Smooth muscle cell (in vitro differentiated cells): ENCODE measurements around the gene MDFI. TPM values are rescaled to one million over a fixed set of nuclear protein-coding genes. Genes with fewer than 3 reads are reported as not detected.

Experiments used
- DNase-seq: peaks from one replicate; lab custom pipeline; 2025; ENCODE audit not compliant: unreplicated experiment; lab: John Stamatoyannopoulos, UW
- H2AFZ ChIP-seq: fragments of 200-600 bp; sonication (generic); 2 replicates; pipeline ENCODE4 v1.6.0; 2016; ENCODE audit warnings: antibody characterized with exemption, low read depth, mild to moderate bottlenecking
- H3F3A ChIP-seq: fragments of 200-600 bp; sonication (generic); 2 replicates; pipeline ENCODE4 v1.6.0; 2017; ENCODE audit warnings: antibody characterized with exemption, low read depth
- H3K27ac ChIP-seq: fragments of 200-600 bp; sonication (generic); 2 replicates; pipeline ENCODE4 v1.5.1; 2016; ENCODE audit warnings: low read depth, mild to moderate bottlenecking
- H3K27me3 ChIP-seq: fragments of 200-600 bp; sonication (generic); 2 replicates; pipeline ENCODE4 v1.6.1; 2016; ENCODE audit warnings: low read depth, mild to moderate bottlenecking
- H3K36me3 ChIP-seq: fragments of 200-600 bp; sonication (generic); 2 replicates; pipeline ENCODE4 v1.5.1; 2016; ENCODE audit warnings: low read depth
- H3K4me1 ChIP-seq: fragments of 200-600 bp; sonication (generic); 2 replicates; pipeline ENCODE4 v1.5.1; 2016; ENCODE audit warnings: low read depth
- H3K4me2 ChIP-seq: fragments of 200-600 bp; sonication (generic); 2 replicates; pipeline ENCODE4 v1.6.0; 2016; ENCODE audit warnings: mild to moderate bottlenecking
- H3K4me3 ChIP-seq: fragments of 200-600 bp; sonication (generic); 2 replicates; pipeline ENCODE4 v1.5.1; 2016; ENCODE audit warnings: mild to moderate bottlenecking
- H3K79me2 ChIP-seq: fragments of 200-600 bp; sonication (generic); 2 replicates; pipeline ENCODE4 v1.6.0; 2016; ENCODE audit warnings: low read depth, mild to moderate bottlenecking
- H3K9ac ChIP-seq: fragments of 200-600 bp; sonication (generic); 2 replicates; pipeline ENCODE4 v1.6.0; 2016; ENCODE audit warnings: low read depth
- H3K9me3 ChIP-seq: fragments of 200-600 bp; sonication (generic); replicated peaks from 2 replicates; pipeline ENCODE4 v1.5.1; 2016; ENCODE audit warnings: low read depth
- H4K20me1 ChIP-seq: fragments of 200-600 bp; sonication (generic); 2 replicates; pipeline ENCODE4 v1.6.0; 2016; ENCODE audit warnings: low read depth
- WGBS: methylation state at CpG from one replicate; pipeline ENCODE4 v1.1.7; 2016; ENCODE audit warnings: low lambda C conversion rate; 5-methylcytosine and 5-hydroxymethylcytosine counted together
- polyA plus RNA-seq: library from polyadenylated mRNA; unstranded; fragments of >200 nt; fragmentation: Nextera tagmentation; extraction: Ambion mirVana; gene quantifications from 2 replicates; pipeline ENCODE4 v1.2.1, GENCODE V29; 2016
- total RNA-seq: library from RNA; depleted of rRNA; stranded (reverse); fragments of >200 nt; gene quantifications from 2 replicates; pipeline ENCODE4 v1.2.3, GENCODE V29; 2014
- TF ChIP-seq, protein P1 (sequence below): fragments of 200-600 bp; sonication (generic); IDR thresholded peaks from 2 replicates; pipeline ENCODE4 v1.5.1; 2017; ENCODE audit warnings: borderline replicate concordance, mild to moderate bottlenecking, antibody characterized with exemption; ENCODE audit not compliant: insufficient read depth, poor library complexity, severe bottlenecking

MDFI gene, protein sequence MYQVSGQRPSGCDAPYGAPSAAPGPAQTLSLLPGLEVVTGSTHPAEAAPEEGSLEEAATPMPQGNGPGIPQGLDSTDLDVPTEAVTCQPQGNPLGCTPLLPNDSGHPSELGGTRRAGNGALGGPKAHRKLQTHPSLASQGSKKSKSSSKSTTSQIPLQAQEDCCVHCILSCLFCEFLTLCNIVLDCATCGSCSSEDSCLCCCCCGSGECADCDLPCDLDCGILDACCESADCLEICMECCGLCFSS
- total RNA-seq = 168 and 172 TPM in 2 replicates
- polyA plus RNA-seq = 92.9 and 102 TPM in 2 replicates

DNA sequence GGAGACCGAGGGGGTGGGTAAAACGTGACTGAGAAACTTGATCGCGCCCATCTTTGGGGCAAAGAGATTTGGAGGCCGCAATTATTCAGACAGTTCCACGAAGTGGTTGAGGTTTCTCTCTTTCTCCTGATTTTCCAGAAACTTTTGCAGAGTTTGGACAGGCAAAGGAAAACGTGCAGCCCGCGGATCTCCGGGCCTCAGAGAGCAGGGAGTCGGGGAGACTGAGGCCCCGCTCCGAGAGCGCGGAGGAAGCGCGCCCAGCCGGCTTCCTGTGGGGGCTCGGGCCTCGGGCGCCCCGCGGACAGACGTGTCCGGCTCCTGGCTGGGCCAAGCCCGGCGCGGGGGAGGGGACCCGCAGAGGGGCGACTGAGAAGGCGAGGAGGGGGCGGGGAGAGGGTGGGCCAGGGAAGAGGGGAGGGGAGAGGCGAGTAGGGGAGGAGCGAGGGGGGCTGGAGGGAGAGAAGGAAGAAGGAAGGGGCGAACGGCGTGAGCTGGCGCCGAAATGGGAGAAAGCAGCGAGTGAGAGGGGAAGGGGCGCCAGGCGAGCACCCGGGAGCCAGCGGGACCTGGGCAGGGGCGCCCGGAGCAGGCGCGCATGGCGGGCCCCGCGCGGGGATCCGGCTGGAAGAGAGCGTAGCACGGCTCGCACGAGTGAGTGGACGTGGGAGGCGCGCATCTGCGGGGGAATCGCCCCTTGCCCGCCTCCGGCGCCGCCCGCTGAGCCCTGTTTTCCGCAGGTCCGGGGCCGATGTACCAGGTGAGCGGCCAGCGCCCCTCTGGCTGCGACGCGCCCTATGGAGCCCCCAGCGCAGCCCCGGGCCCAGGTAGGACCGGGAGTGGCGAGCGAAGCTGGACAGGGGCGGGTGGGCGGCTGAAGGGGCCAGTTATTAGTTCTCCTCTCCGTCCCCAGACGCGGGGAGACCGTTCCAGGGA lies at the start of gene MDFI:
Gene MDFI, plus strand, starts transcription at position 467 of the 933 bp plus-strand sequence. Its CDS starts 282 bp downstream, at position 749.
- peak within 1 kb of the TSS; percentile 96 for H3K4me2 ChIP-seq
- peaks cover 42% of the 10 kb centered on the region for H4K20me1 ChIP-seq
- peaks cover 41% of the 10 kb centered on the region for H3F3A ChIP-seq
- H3K9ac ChIP-seq = peak within 1 kb of the TSS; percentile 78
- no peaks in the 10 kb centered on the region for H3K9me3 ChIP-seq
- H3K27ac ChIP-seq = peak within 1 kb of the TSS; percentile 85
- H3K4me1 ChIP-seq = peaks cover 44% of the 10 kb centered on the region
- H2AFZ ChIP-seq = peak within 1 kb of the TSS; percentile 72
- DNase-seq = no peak
- peak within 1 kb of the TSS; percentile 79 for H3K4me3 ChIP-seq
- under 1% methylated on average over 43 of the region's 86 CpGs for WGBS
- TF ChIP-seq, protein P1, sequence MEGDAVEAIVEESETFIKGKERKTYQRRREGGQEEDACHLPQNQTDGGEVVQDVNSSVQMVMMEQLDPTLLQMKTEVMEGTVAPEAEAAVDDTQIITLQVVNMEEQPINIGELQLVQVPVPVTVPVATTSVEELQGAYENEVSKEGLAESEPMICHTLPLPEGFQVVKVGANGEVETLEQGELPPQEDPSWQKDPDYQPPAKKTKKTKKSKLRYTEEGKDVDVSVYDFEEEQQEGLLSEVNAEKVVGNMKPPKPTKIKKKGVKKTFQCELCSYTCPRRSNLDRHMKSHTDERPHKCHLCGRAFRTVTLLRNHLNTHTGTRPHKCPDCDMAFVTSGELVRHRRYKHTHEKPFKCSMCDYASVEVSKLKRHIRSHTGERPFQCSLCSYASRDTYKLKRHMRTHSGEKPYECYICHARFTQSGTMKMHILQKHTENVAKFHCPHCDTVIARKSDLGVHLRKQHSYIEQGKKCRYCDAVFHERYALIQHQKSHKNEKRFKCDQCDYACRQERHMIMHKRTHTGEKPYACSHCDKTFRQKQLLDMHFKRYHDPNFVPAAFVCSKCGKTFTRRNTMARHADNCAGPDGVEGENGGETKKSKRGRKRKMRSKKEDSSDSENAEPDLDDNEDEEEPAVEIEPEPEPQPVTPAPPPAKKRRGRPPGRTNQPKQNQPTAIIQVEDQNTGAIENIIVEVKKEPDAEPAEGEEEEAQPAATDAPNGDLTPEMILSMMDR = no peak
- peaks cover 60% of the 10 kb centered on the region for H3K79me2 ChIP-seq
- H3K36me3 ChIP-seq = no peaks in the 10 kb centered on the region
- no peaks in the 10 kb centered on the region for H3K27me3 ChIP-seq

DNA sequence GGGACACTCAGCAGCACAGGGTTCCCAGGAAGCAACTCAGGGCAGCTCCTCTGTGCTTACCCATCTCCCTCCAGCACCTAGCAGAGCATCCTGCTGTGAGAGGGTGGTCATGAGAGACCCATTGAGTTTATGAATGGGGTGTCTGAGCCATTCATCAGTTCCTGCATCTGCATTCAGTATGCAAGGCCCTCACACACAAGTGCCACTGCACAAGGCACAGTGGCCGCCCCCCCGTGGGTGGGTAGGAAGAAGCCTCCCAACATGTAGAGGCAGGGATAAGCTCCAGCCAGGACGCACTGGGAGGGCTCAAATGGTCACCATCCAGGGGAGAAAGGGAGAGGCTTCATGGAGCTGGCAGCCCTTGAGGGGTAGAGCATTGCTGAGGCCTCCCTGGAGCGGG lies 49.0 kb upstream of the MDFI start:
- Histone ChIP-seq H3K4me3 (no peak overlapping the region), H3K27me3 (no peaks in the 10 kb centered on the region), H3K9ac (no peak overlapping the region), H3K4me2 (no peak overlapping the region), H3K4me1 (no peaks in the 10 kb centered on the region), H3K79me2 (no peaks in the 10 kb centered on the region), H3K27ac (no peak overlapping the region), H2AFZ (no peak overlapping the region), H3K36me3 (no peaks in the 10 kb centered on the region), H4K20me1 (no peaks in the 10 kb centered on the region), H3K9me3 (no peaks in the 10 kb centered on the region), H3F3A (no peaks in the 10 kb centered on the region)
- no peak for DNase-seq
- TF ChIP-seq, protein P1 = no peak
- 95% methylated on average over 4 of the region's 4 CpGs for WGBS

DNA sequence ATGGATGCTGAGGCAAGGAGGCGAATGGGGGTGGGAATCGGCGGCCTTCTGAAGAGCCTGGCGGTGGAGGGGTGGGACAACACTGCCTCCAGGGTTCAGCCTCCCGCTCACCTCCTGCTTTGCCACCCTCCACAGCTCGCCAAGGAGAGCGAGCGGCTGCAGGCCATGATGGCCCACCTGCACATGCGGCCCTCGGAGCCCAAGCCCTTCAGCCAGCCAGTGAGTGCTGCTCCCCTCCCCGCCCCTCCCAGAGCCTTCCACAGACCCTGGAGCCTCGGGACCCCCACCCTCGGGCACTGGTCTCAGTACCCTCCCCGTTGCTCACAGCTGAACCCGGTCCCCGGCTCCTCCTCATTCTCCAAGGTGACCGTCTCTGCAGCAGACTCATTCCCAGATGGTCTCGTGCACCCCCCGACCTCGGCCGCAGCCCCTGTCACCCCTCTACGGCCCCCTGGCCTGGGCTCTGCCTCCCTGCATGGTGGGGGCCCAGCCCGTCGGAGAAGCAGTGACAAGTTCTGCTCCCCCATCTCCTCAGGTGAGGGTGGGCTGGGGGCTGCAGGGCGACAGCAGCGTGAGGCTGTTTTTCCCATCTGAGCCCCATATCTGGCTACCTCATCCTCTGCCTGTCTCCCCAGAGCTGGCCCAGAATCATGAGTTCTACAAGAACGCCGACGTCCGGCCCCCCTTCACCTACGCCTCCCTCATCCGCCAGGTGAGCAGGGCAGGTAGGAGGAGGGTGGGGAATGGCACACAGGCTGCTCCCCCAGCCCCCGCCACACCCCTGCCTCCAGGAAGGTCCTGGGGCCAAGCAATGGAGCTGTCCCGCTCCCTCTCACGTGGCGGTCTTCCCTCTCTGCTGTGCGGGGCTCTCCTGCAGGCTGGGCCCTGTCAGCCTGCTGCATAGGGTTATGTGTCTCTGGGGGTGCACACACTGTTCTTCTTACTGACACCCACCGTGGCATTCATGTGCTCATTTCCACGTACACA lies 48.3 kb upstream of the MDFI start:
- Histone ChIP-seq H3K9me3 (no peaks in the 10 kb centered on the region), H3K36me3 (no peaks in the 10 kb centered on the region), H3K27ac (no peak overlapping the region), H3K4me2 (no peak overlapping the region), H4K20me1 (no peaks in the 10 kb centered on the region), H3F3A (no peaks in the 10 kb centered on the region), H3K79me2 (no peaks in the 10 kb centered on the region), H3K9ac (no peak overlapping the region), H2AFZ (no peak overlapping the region), H3K27me3 (no peaks in the 10 kb centered on the region), H3K4me1 (no peaks in the 10 kb centered on the region), H3K4me3 (no peak overlapping the region)
- TF ChIP-seq, protein P1 = no peak
- no peak for DNase-seq
- 95% methylated on average over 32 of the region's 39 CpGs for WGBS
